ENCODE measurements around the gene CFAP46. TPM values are rescaled to one million over a fixed set of nuclear protein-coding genes. Genes with fewer than 3 reads are reported as not detected.

Gene CFAP46
- not detected for total RNA-seq

DNA sequence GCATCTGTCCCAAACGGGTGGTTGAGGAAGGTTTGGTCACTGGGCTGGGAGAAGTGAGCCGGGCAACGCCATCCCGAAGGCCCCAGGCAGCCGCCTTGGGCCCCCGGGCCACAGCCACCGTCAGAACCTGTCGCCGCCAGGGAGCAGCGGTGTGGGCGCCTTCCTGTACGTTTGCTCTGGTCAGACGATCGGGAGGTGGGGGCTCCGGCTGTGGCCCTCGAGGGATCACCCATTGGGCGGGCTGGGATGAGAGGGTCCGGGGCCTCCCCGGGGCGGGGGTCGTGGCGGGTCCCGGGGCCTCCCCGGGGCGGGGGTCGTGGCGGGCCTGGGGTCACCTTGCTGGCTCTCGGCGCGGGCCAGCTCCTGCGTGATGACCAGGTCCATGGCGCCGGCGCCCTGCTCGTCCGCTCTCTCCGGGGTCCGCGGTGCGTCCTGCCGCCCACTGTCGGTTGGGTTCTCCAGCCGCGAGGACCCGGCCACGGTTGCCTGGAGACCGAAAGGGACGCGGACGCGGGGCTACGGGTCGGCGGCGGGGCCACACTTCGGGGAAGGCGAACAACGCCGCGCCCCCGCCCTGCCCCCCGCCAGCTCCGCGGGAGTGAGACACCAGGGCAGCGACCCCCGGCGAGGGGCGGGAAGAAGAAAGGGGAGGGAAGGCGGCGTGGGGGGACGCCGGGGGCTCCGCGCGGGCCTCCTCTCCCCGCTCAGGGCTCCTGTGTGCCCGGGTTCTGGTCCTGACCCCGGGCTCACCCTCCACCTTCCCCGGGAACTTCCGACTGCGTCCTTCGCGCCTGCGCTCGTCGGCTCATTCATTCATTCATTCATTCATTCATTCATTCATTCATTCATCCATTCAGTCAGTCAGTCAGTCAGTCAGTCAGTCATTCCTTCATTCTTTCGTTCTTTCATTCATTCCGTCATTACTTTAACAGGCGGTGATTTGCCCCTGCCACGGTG is at the start of gene CFAP46:
TSS of gene CFAP46 (minus strand) at position 470 of the 957 bp plus-strand sequence. CDS start at position 384, 86 bp downstream.
- Histone ChIP-seq H3K27ac (no peak within 1 kb of the TSS), H3K36me3 (no peaks in the 10 kb centered on the region), H3K4me3 (peak within 1 kb of the TSS; percentile 38 to 61), H3K27me3 (peaks cover 8% of the 10 kb centered on the region), H3K9me3 (no peaks in the 10 kb centered on the region), H3K4me1 (no peaks in the 10 kb centered on the region)
- DNase-seq (ENCODE audit: low spot score in 2 of 2) = no peak
- TF ChIP-seq, protein P1, sequence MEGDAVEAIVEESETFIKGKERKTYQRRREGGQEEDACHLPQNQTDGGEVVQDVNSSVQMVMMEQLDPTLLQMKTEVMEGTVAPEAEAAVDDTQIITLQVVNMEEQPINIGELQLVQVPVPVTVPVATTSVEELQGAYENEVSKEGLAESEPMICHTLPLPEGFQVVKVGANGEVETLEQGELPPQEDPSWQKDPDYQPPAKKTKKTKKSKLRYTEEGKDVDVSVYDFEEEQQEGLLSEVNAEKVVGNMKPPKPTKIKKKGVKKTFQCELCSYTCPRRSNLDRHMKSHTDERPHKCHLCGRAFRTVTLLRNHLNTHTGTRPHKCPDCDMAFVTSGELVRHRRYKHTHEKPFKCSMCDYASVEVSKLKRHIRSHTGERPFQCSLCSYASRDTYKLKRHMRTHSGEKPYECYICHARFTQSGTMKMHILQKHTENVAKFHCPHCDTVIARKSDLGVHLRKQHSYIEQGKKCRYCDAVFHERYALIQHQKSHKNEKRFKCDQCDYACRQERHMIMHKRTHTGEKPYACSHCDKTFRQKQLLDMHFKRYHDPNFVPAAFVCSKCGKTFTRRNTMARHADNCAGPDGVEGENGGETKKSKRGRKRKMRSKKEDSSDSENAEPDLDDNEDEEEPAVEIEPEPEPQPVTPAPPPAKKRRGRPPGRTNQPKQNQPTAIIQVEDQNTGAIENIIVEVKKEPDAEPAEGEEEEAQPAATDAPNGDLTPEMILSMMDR (IDR thresholded peaks at IDR 0.05) = no peak
- intact Hi-C loops (cut with DNase I) = no loop called here

DNA sequence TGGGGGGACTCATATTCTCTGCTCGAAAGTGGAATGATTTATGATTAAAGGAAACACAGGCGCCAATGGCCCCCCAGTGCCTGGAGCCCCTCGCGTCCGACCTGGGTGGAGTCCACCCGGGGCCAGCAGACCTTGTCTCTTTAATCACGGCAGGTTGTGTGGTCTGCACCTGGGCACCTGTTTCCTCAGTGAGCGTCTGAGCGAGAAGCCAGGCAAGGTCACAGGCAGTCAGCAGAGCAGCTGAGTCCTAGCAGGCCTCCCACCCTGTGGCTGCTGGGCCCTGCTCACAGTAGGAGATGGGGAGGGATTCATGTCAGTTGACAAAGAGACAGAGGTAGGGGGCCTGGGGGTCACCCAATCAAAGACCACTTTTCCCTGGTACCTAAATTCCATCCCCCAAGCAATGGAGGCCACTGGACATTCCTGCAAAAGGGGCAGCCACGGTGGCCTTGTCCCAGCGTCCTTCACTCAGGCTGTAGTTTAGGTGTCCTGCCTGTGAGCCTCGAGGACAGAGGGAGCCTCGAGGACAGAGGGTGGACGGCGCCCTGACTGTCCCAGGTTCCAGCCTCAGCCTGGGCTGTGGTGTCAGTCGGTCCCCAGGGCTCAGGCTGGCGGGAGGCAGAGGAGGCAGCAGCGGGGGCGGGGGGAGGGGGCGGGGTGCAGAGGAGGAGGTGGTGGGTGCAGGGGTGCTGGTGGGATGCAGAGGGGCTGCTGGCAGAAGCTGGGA is 49.5 kb upstream of the CFAP46 start:
- TF ChIP-seq, protein P1 (IDR thresholded peaks at IDR 0.05) = no peak
- H3K9me3 ChIP-seq = no peaks in the 10 kb centered on the region
- no peak for DNase-seq (ENCODE audit: low spot score in 2 of 2)
- intact Hi-C loops (cut with DNase I) = no loop called here
- no peaks in the 10 kb centered on the region for H3K4me1 ChIP-seq
- no peaks in the 10 kb centered on the region for H3K36me3 ChIP-seq
- no peak overlapping the region for H3K4me3 ChIP-seq
- H3K27ac ChIP-seq = no peak overlapping the region
- H3K27me3 ChIP-seq = no peaks in the 10 kb centered on the region

DNA sequence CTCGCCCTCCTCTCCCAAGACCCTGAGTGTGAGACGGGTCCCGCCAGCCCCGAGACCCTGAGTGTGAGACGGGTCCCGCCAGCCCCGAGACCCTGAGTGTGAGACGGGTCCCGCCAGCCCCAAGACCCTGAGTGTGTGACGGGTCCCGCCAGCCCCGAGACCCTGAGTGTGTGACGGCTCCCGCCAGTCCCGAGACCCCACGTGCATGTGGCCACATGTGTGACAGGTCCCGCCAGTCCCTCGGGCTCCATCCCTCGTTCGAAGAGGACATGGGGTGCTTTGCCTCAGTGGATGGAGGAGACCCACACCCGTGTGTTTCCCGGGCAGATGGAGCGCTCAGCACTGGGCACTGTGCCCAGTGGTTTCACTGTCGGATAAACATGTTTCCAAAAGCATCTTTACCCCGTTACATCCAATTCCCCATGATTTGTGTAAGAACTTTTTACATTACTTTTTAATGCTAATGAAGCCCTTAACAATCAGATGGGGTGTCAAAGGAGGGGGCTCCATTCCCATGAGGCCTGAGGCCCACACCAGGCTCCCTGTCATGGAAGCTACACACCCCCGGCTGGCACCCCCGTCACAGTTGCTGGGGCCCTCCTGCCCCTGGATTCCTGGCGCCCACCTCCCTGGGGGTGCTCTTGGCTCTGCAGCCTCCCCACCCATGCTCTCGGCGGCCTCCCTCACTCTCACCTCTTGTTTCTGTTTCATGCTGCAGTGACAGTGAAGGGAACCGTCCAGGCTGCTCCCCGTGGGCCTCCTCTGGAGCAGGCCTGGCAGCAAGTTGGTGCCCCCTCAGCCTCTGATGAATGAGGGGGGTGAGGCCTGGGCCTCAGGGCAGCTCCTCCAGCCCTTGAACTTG is 48.5 kb upstream of the CFAP46 start:
- intact Hi-C loops (cut with DNase I) = no loop called here
- Histone ChIP-seq H3K9me3 (no peaks in the 10 kb centered on the region), H3K4me3 (no peak overlapping the region), H3K4me1 (no peaks in the 10 kb centered on the region), H3K36me3 (no peaks in the 10 kb centered on the region), H3K27ac (no peak overlapping the region), H3K27me3 (no peaks in the 10 kb centered on the region)
- no peak for DNase-seq (ENCODE audit: low spot score in 2 of 2)
- TF ChIP-seq, protein P1 (IDR thresholded peaks at IDR 0.05) = no peak

DNA sequence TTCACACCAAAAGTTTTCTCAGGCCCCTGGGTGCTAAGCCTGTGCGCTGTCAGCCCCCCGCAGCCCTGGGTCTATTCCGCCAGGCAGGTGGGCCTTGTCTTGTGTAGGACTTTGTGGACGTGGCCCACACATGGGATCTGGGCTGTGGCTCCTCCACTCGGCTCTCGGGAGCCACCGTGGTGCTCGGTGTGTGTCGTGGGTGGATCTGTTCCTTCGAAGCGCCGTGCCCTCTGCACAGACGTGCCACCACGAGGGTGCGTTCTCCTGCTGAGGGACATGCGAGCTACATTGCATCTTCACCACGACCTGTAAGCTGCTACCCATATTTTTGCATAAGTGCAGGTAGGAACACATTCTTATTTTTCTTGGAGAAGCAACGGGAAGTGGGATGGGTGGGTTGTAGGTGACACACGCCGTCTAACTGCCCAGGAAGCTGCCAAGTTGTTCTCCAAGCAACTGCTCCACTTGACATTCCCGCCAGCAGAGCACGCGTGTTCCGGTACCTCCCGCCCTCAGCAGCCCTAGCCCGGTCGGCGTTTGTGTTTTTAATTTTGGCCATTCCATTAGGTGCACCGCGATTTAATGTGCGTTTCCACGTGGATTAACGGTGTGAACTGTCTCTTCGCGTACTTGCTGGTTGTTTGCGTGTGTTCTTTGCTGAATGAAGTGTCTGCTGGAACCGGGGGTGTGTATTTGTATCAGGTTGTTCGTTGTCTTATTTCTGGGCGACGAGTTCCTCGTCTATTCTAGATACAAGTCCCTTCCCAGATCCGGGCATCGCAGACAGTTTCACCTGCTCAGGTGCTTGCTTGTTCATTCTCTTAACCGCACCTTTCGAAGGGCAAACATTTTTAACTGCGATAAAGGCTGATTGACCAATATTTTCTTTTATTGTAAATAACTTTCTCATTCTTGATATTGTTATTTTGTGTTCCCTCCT is 47.4 kb upstream of the CFAP46 start:
- no peaks in the 10 kb centered on the region for H3K27me3 ChIP-seq
- no peak overlapping the region for H3K4me3 ChIP-seq
- no peak for DNase-seq (ENCODE audit: low spot score in 2 of 2)
- no peaks in the 10 kb centered on the region for H3K36me3 ChIP-seq
- TF ChIP-seq, protein P1 (IDR thresholded peaks at IDR 0.05) = no peak
- H3K27ac ChIP-seq = no peak overlapping the region
- no peaks in the 10 kb centered on the region for H3K4me1 ChIP-seq
- H3K9me3 ChIP-seq = no peaks in the 10 kb centered on the region
- intact Hi-C loops (cut with DNase I) = no loop called here
